SK-N-SH treated with all-trans-retinoic acid at 6 μM for 48 hours (cell line): ENCODE measurements around the gene ADI1.

Source experiments
- ATAC-seq: fragments of 200-7000 bp; cut with Tn5 transposase; 3 replicates; pipeline ENCODE4 v1.9.1; 2020; ENCODE audit warnings: mild to moderate bottlenecking, moderate library complexity
- BACH2 ChIP-seq: fragments of 250-450 bp; sonication (Bioruptor Pico); IDR thresholded peaks from 2 replicates; pipeline ENCODE4 v1.9.0; 2021; ENCODE audit warnings: mild to moderate bottlenecking, borderline replicate concordance
- CREB5 ChIP-seq: fragments of 250-450 bp; sonication (Bioruptor Pico); IDR thresholded peaks from 2 replicates; pipeline ENCODE4 v1.5.1; 2020; ENCODE audit warnings: low read depth, mild to moderate bottlenecking, moderate library complexity
- CSDC2 ChIP-seq: fragments of 250-450 bp; sonication (Bioruptor Pico); IDR thresholded peaks from 2 replicates; pipeline ENCODE4 v1.5.0; 2020; ENCODE audit warnings: mild to moderate bottlenecking, moderate library complexity
- ESRRG ChIP-seq: fragments of 250-450 bp; sonication (Bioruptor Pico); IDR thresholded peaks from 2 replicates; pipeline ENCODE4 v1.6.1; 2021; ENCODE audit warnings: mild to moderate bottlenecking
- GLIS3 ChIP-seq: fragments of 250-450 bp; sonication (Bioruptor Pico); IDR thresholded peaks from 2 replicates; pipeline ENCODE4 v1.5.0; 2020; ENCODE audit warnings: mild to moderate bottlenecking, moderate library complexity
- ISL1 ChIP-seq: fragments of 250-450 bp; sonication (Bioruptor Pico); IDR thresholded peaks from 2 replicates; pipeline ENCODE4 v2.1.2; 2022; ENCODE audit warnings: mild to moderate bottlenecking, moderate library complexity
- OSR1 ChIP-seq: fragments of 250-450 bp; sonication (Bioruptor Pico); IDR thresholded peaks from 2 replicates; pipeline ENCODE4 v1.8.0; 2022; ENCODE audit warnings: moderate library complexity, mild to moderate bottlenecking, inconsistent platforms
- PATZ1 ChIP-seq: fragments of 250-450 bp; sonication (Bioruptor Pico); IDR thresholded peaks from 2 replicates; pipeline ENCODE4 v1.8.0; 2020; ENCODE audit warnings: mild to moderate bottlenecking, moderate library complexity, borderline replicate concordance
- PPARA ChIP-seq: fragments of 250-450 bp; sonication (Bioruptor Pico); IDR thresholded peaks from 2 replicates; pipeline ENCODE4 v1.5.0; 2020; ENCODE audit warnings: mild to moderate bottlenecking, borderline replicate concordance
- RARB ChIP-seq: fragments of 250-450 bp; sonication (Bioruptor Pico); IDR thresholded peaks from 2 replicates; pipeline ENCODE4 v1.8.0; 2021; ENCODE audit warnings: mild to moderate bottlenecking, moderate library complexity
- SNAI2 ChIP-seq: fragments of 250-450 bp; sonication (Bioruptor Pico); IDR thresholded peaks from 2 replicates; pipeline ENCODE4 v1.5.0; 2020; ENCODE audit warnings: mild to moderate bottlenecking, moderate library complexity
- TCF4 ChIP-seq: fragments of 250-450 bp; sonication (Bioruptor Pico); IDR thresholded peaks from 2 replicates; pipeline ENCODE4 v1.8.0; 2021; ENCODE audit warnings: mild to moderate bottlenecking, moderate library complexity, borderline replicate concordance
- ZC3H10 ChIP-seq: fragments of 250-450 bp; sonication (Bioruptor Pico); IDR thresholded peaks from 2 replicates; pipeline ENCODE4 v1.5.1; 2021; ENCODE audit warnings: mild to moderate bottlenecking, moderate library complexity
- ZFP3 ChIP-seq: fragments of 250-450 bp; sonication (Bioruptor Pico); IDR thresholded peaks from 2 replicates; pipeline ENCODE4 v1.5.0; 2020; ENCODE audit warnings: mild to moderate bottlenecking, moderate library complexity
- ZFP30 ChIP-seq: fragments of 450-650 bp; formaldehyde crosslinking; IDR thresholded peaks from 2 replicates; pipeline ENCODE4 v1.5.0; 2022; ENCODE audit warnings: mild to moderate bottlenecking, moderate library complexity
- ZNF565 ChIP-seq: fragments of 450-650 bp; formaldehyde crosslinking; conservative IDR thresholded peaks from 2 replicates; pipeline ENCODE4 v1.5.0; 2020; ENCODE audit warnings: low read depth, mild to moderate bottlenecking, moderate library complexity
- ZNF70 ChIP-seq: fragments of 450-650 bp; formaldehyde crosslinking; IDR thresholded peaks from 2 replicates; pipeline ENCODE4 v1.5.0; 2020; ENCODE audit warnings: mild to moderate bottlenecking, moderate library complexity
- ZNF8 ChIP-seq: fragments of 450-650 bp; formaldehyde crosslinking; IDR thresholded peaks from 2 replicates; pipeline ENCODE4 v1.5.0; 2020; ENCODE audit warnings: mild to moderate bottlenecking, moderate library complexity
- TF ChIP-seq, protein P1 (sequence below): fragments of 250-450 bp; sonication (Bioruptor Pico); IDR thresholded peaks from 2 replicates; pipeline ENCODE4 v1.5.0; 2020; ENCODE audit warnings: mild to moderate bottlenecking, moderate library complexity
- TF ChIP-seq, protein P2 (sequence below): fragments of 250-450 bp; sonication (Bioruptor Pico); IDR thresholded peaks from 2 replicates; pipeline ENCODE4 v1.8.0; 2021; ENCODE audit warnings: low read depth, mild to moderate bottlenecking, moderate library complexity, borderline replicate concordance
- TF ChIP-seq, protein P3 (sequence below): fragments of 250-450 bp; sonication (Bioruptor Pico); IDR thresholded peaks from 2 replicates; pipeline ENCODE4 v1.5.1; 2021; ENCODE audit warnings: mild to moderate bottlenecking, moderate library complexity

Gene ADI1

DNA sequence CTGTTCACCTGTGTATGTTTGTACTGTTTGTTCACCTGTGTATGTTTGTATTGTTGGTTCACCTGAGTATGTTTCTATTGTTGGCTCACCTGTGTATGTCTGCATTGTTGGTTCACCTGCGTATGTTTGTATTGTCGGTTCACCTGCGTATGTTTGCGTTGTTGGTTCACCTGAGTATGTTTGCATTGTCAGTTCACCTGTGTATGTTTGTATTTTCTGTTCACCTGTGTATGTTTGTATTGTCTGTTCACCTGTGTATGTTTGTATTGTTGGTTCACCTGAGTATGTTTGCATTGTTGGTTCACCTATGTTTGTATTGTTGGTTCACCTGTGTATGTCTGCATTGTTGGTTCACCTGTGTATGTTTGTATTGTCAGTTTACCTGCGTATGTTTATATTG is 14.6 kb downstream of the ADI1 start:
- ATAC-seq: no peak
- no peak for TF ChIP-seq SNAI2 (CRISPR knock-in tag)
- no peak for TF ChIP-seq PATZ1 (CRISPR knock-in tag)
- TF ChIP-seq, protein P1, sequence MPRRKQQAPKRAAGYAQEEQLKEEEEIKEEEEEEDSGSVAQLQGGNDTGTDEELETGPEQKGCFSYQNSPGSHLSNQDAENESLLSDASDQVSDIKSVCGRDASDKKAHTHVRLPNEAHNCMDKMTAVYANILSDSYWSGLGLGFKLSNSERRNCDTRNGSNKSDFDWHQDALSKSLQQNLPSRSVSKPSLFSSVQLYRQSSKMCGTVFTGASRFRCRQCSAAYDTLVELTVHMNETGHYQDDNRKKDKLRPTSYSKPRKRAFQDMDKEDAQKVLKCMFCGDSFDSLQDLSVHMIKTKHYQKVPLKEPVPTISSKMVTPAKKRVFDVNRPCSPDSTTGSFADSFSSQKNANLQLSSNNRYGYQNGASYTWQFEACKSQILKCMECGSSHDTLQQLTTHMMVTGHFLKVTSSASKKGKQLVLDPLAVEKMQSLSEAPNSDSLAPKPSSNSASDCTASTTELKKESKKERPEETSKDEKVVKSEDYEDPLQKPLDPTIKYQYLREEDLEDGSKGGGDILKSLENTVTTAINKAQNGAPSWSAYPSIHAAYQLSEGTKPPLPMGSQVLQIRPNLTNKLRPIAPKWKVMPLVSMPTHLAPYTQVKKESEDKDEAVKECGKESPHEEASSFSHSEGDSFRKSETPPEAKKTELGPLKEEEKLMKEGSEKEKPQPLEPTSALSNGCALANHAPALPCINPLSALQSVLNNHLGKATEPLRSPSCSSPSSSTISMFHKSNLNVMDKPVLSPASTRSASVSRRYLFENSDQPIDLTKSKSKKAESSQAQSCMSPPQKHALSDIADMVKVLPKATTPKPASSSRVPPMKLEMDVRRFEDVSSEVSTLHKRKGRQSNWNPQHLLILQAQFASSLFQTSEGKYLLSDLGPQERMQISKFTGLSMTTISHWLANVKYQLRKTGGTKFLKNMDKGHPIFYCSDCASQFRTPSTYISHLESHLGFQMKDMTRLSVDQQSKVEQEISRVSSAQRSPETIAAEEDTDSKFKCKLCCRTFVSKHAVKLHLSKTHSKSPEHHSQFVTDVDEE: no peak
- TF ChIP-seq CREB5: no peak
- no peak for TF ChIP-seq TCF4
- no peak for TF ChIP-seq ISL1
- TF ChIP-seq ZNF565: no peak
- TF ChIP-seq OSR1: no peak
- TF ChIP-seq ZC3H10 (CRISPR knock-in tag): no peak
- no peak for TF ChIP-seq BACH2
- no peak for TF ChIP-seq ZFP3 (CRISPR knock-in tag)
- no peak for TF ChIP-seq ZNF8 (CRISPR knock-in tag)
- TF ChIP-seq ZNF70 (CRISPR knock-in tag): no peak
- TF ChIP-seq ZFP30 (CRISPR knock-in tag): no peak
- TF ChIP-seq, protein P2, sequence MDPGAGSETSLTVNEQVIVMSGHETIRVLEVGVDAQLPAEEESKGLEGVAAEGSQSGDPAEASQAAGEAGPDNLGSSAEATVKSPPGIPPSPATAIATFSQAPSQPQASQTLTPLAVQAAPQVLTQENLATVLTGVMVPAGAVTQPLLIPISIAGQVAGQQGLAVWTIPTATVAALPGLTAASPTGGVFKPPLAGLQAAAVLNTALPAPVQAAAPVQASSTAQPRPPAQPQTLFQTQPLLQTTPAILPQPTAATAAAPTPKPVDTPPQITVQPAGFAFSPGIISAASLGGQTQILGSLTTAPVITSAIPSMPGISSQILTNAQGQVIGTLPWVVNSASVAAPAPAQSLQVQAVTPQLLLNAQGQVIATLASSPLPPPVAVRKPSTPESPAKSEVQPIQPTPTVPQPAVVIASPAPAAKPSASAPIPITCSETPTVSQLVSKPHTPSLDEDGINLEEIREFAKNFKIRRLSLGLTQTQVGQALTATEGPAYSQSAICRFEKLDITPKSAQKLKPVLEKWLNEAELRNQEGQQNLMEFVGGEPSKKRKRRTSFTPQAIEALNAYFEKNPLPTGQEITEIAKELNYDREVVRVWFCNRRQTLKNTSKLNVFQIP (CRISPR knock-in tag): no peak
- TF ChIP-seq RARB (CRISPR knock-in tag): no peak
- no peak for TF ChIP-seq GLIS3 (CRISPR knock-in tag)
- TF ChIP-seq, protein P3, sequence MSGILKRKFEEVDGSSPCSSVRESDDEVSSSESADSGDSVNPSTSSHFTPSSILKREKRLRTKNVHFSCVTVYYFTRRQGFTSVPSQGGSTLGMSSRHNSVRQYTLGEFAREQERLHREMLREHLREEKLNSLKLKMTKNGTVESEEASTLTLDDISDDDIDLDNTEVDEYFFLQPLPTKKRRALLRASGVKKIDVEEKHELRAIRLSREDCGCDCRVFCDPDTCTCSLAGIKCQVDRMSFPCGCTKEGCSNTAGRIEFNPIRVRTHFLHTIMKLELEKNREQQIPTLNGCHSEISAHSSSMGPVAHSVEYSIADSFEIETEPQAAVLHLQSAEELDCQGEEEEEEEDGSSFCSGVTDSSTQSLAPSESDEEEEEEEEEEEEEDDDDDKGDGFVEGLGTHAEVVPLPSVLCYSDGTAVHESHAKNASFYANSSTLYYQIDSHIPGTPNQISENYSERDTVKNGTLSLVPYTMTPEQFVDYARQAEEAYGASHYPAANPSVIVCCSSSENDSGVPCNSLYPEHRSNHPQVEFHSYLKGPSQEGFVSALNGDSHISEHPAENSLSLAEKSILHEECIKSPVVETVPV (CRISPR knock-in tag): no peak
- TF ChIP-seq PPARA (CRISPR knock-in tag): no peak

DNA sequence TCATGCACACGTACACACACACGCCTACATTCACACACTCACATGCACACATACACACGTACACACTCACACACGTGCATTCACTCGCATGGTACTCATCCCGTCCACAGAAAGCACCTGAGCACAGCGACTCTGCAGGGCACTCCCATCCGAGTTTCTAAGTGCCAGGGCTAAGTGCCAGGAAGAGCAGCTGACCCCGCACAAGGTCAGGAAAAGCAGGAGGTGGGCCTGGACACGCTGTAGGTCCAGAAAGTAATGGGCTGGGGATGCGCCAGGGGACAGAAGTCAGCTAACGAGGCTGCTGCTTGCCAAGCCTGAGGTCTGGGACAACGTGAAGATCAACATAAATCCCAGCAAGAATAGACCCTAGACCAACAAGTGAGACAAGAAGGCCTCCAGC is 15.8 kb downstream of the ADI1 start:
- no peak for ATAC-seq
- TF ChIP-seq RARB (CRISPR knock-in tag): no peak
- no peak for TF ChIP-seq SNAI2 (CRISPR knock-in tag)
- no peak for TF ChIP-seq OSR1
- TF ChIP-seq, protein P2 (CRISPR knock-in tag): no peak
- TF ChIP-seq CSDC2 (CRISPR knock-in tag): no peak
- TF ChIP-seq PATZ1 (CRISPR knock-in tag): no peak
- TF ChIP-seq, protein P1: no peak
- TF ChIP-seq, protein P3 (CRISPR knock-in tag): no peak
- TF ChIP-seq PPARA (CRISPR knock-in tag): no peak
- TF ChIP-seq CREB5: no peak
- TF ChIP-seq ZNF565: no peak
- no peak for TF ChIP-seq ESRRG (CRISPR knock-in tag)
